Measurements from ENCODE around the gene AKAP14. TPM values are rescaled to one million over a fixed set of nuclear protein-coding genes. Genes with fewer than 3 reads are reported as not detected.

AKAP14 gene
- total RNA-seq, 4 donors from 2014 or later, result 0.97 TPM; not detected in 3

DNA sequence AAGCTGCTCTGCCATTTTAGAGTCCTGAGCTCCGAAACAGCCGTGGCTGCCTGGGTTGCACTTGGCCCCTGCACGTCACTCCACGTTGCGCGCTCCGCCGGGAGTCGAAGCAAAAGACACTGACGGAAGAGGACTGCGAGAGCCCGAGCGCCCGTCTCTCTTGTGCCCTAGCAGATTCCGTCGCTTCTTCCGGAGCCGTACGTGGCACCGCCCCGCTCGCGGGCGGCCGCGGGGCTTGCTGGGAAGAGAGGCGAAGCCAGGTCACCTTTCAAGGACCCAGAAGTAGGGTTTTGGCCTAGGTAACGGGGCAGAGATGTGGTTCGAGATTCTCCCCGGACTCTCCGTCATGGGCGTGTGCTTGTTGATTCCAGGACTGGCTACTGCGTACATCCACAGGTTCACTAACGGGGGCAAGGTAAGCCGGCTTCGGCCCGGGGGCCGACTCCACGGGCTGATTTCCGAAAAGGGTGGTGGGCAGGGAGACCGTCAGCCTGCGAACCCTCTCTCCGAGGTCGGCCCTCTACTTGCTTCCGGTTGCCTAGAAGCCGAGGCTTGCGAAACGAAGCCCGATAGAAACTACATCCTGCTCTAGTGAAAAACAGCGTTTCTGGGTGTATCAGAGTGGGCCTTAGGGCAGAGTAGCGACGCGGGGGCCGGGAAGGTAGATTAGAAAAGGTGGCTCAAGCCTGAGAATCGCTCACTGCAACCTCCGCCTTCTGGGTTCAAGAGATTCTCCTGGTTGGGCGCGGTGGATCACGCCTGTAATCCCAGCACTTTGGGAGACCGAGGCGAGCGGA, 23.9 kb upstream of the AKAP14 start, which contains the start of the genes NDUFA1 and RNF113A:
Gene NDUFA1, plus strand, starts transcription at position 234 of the 797 bp plus-strand sequence. Its CDS starts 80 bp downstream, at position 314.
Gene RNF113A, minus strand, starts transcription at position 135 of the 797 bp plus-strand sequence. Its CDS starts 120 bp downstream, at position 15.
- no peaks in the 10 kb centered on the region for H3K36me3 ChIP-seq
- TF ChIP-seq POLR2A (IDR thresholded peaks at IDR 0.05), result peak; percentile 38 to 69
- TF ChIP-seq, protein P1, sequence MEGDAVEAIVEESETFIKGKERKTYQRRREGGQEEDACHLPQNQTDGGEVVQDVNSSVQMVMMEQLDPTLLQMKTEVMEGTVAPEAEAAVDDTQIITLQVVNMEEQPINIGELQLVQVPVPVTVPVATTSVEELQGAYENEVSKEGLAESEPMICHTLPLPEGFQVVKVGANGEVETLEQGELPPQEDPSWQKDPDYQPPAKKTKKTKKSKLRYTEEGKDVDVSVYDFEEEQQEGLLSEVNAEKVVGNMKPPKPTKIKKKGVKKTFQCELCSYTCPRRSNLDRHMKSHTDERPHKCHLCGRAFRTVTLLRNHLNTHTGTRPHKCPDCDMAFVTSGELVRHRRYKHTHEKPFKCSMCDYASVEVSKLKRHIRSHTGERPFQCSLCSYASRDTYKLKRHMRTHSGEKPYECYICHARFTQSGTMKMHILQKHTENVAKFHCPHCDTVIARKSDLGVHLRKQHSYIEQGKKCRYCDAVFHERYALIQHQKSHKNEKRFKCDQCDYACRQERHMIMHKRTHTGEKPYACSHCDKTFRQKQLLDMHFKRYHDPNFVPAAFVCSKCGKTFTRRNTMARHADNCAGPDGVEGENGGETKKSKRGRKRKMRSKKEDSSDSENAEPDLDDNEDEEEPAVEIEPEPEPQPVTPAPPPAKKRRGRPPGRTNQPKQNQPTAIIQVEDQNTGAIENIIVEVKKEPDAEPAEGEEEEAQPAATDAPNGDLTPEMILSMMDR (IDR thresholded peaks at IDR 0.05), result no peak
- intact Hi-C loops (cut with DNase I; ENCODE audit: low total_unique reads), result no loop called here
- H3K4me3 ChIP-seq, result peak within 1 kb of the TSS; percentile 63
- DNase-seq, result peak; percentile 76 to 82
- no peaks in the 10 kb centered on the region for H3K27me3 ChIP-seq
- H3K9me3 ChIP-seq, result no peaks in the 10 kb centered on the region
- H3K4me1 ChIP-seq, result no peaks in the 10 kb centered on the region
- peak within 1 kb of the TSS; percentile 90 to 91 for H3K27ac ChIP-seq

DNA sequence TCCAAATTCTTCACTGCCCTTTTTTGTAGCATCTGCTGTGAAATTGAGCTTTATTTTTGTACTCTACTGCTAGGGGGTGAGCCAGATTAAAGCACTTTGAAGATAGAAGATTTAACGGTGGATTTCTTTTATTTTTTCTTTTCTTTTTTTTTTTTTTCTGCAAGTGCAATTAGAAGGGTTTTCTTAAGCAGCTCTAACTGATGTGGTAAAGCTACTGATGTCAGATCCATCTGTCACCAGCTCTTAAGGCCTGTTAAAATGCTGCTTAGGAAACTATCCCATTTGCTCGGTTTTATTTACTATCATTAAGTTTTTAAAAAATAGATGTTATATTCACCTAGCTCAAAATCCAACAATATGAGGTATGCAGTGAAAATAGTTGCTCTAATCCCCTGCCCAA, 17.0 kb upstream of the AKAP14 start:
- no peak for TF ChIP-seq POLR2A (IDR thresholded peaks at IDR 0.05)
- TF ChIP-seq, protein P1 (IDR thresholded peaks at IDR 0.05), result no peak
- no peaks in the 10 kb centered on the region for H3K4me1 ChIP-seq
- no peak for DNase-seq
- H3K27ac ChIP-seq, result no peak overlapping the region
- intact Hi-C loops (cut with DNase I; ENCODE audit: low total_unique reads), result no loop called here
- no peaks in the 10 kb centered on the region for H3K9me3 ChIP-seq
- no peaks in the 10 kb centered on the region for H3K27me3 ChIP-seq
- H3K4me3 ChIP-seq, result no peak overlapping the region
- H3K36me3 ChIP-seq, result no peaks in the 10 kb centered on the region

DNA sequence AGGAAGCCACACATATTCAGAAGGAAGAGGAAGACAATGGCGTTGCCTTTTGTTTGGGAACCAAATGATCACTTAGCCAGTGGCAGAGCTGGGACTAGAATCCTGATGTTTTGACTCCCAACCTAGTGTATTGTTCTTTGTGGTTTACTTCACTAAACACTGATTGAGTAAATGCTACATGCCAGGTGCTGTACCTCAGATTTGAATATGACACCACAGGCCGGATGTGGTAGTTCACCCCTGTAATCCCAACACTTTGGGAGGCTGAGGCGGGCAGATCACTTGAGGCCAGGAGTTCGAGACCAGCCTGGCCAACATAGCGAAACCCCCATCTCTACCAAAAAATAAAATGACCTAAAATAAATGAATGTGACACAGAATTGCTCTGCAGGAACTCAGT, 15.6 kb upstream of the AKAP14 start:
- Histone ChIP-seq H3K4me1 (no peaks in the 10 kb centered on the region), H3K27ac (no peak overlapping the region), H3K4me3 (no peak overlapping the region), H3K9me3 (no peaks in the 10 kb centered on the region), H3K27me3 (no peaks in the 10 kb centered on the region), H3K36me3 (no peaks in the 10 kb centered on the region)
- intact Hi-C loops (cut with DNase I; ENCODE audit: low total_unique reads), result no loop called here
- no peak for TF ChIP-seq POLR2A (IDR thresholded peaks at IDR 0.05)
- TF ChIP-seq, protein P1 (IDR thresholded peaks at IDR 0.05), result no peak
- no peak for DNase-seq

DNA sequence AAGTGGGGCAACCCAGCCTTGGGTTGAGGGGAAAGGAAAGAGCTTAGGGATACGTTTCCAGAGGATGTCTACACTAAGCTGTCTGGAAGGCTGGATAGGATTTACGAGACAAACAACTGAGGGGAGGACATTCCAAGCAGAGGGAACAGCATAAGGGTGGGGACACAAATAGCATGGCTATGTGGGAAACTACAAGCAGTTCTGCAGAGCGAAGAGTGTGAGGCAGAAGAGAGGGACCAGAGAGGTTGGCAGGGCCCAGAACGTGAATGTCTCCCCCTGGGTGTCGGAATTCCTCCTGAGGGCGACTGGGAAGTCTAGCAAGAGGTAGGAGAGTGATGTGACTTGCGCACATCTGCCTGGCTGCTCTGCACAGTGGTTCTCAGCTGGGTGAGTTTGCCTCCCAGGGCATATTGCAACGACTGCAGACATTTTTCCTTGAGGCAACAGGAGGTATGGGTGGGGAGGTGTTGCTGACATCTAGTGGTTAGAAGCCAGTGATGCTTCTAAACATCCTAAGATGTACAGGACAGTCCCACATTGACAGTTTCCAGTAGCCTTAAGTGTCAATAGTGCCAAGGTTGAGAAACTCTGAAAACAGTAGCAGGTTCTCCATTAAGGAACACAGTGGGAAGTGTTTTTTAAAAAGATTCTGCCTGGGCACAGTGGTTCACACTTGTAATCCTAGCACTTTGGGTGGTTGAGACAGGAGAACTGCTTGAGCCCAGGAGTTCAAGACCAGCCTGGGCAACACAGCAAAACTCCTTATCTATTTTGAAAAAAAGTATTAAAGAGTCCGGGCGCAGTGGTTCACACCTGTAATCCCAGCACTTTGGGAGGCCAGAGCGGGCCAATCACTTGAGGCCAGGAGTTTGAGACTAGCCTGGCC, 14.9 kb upstream of the AKAP14 start:
- no peak overlapping the region for H3K27ac ChIP-seq
- intact Hi-C loops (cut with DNase I; ENCODE audit: low total_unique reads), result no loop called here

More for the DNA sequence above, 14.9 kb upstream of the AKAP14 start:
- H3K4me1 ChIP-seq, result no peaks in the 10 kb centered on the region
- no peaks in the 10 kb centered on the region for H3K36me3 ChIP-seq
- H3K9me3 ChIP-seq, result no peaks in the 10 kb centered on the region
- DNase-seq, result no peak
- no peak for TF ChIP-seq POLR2A (IDR thresholded peaks at IDR 0.05)
- TF ChIP-seq, protein P1 (IDR thresholded peaks at IDR 0.05), result peak; percentile 27 to 51 (median 35)
- no peaks in the 10 kb centered on the region for H3K27me3 ChIP-seq
- no peak overlapping the region for H3K4me3 ChIP-seq
